ENCODE results near the gene ARID1B.

DNA sequence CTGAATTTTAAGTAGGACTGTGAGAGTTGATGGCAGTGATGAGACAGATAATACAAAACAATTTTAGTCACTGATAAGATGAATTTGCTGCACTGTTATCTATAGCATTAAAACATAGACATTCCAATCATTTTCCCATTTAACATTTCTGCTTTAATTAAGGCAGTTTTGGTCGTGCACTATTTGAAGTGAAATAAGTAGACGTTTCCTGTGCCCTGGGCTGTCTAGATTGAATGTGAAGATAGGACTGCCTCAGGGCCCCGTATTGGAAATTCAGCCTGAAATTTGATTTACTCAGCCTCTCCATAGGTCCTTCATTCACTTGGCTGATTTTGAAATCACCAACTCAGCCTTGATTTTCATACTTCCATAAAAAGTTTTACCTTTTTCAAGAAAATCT lies 48.3 kb downstream of the ARID1B start:
- TF ChIP-seq, protein P1, sequence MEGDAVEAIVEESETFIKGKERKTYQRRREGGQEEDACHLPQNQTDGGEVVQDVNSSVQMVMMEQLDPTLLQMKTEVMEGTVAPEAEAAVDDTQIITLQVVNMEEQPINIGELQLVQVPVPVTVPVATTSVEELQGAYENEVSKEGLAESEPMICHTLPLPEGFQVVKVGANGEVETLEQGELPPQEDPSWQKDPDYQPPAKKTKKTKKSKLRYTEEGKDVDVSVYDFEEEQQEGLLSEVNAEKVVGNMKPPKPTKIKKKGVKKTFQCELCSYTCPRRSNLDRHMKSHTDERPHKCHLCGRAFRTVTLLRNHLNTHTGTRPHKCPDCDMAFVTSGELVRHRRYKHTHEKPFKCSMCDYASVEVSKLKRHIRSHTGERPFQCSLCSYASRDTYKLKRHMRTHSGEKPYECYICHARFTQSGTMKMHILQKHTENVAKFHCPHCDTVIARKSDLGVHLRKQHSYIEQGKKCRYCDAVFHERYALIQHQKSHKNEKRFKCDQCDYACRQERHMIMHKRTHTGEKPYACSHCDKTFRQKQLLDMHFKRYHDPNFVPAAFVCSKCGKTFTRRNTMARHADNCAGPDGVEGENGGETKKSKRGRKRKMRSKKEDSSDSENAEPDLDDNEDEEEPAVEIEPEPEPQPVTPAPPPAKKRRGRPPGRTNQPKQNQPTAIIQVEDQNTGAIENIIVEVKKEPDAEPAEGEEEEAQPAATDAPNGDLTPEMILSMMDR (conservative IDR thresholded peaks at IDR 0.05; ENCODE audit: low read length), result no peak
- TF ChIP-seq EZH2phosphoT487 (IDR thresholded peaks at IDR 0.05; ENCODE audit: borderline replicate concordance, low read depth, low read length), result no peak

Measured in OCI-LY7 (cell line).